Stomach smooth muscle (tissue), 2 donors: ENCODE measurements around the gene MBNL2.

Experiments used
- H3K27ac ChIP-seq: one replicate; pipeline ENCODE4 v1.7.0; 2013; ENCODE audit warnings: mild to moderate bottlenecking, low read length, inconsistent platforms
- H3K27me3 ChIP-seq, 2 donors: one replicate each; pipeline ENCODE4 v1.7.0; 2013; ENCODE audit warnings: low read length in 2 of 2; ENCODE audit not compliant: insufficient read depth in 2 of 2, control insufficient read depth in 1 of 2
- H3K36me3 ChIP-seq, 2 donors: one replicate each; pipeline ENCODE4 v1.7.0; 2013; ENCODE audit warnings: low read length in 2 of 2; ENCODE audit not compliant: control insufficient read depth in 2 of 2, insufficient read depth in 2 of 2
- H3K4me1 ChIP-seq: one replicate; pipeline ENCODE4 v1.7.0; 2013; ENCODE audit warnings: low read length; ENCODE audit not compliant: control insufficient read depth, insufficient read depth
- H3K4me3 ChIP-seq, 2 donors: one replicate each; pipeline ENCODE4 v1.7.0; 2013; ENCODE audit warnings: low read length in 2 of 2
- H3K9ac ChIP-seq, 2 donors: one replicate each; pipeline ENCODE4 v1.7.0; 2013; ENCODE audit warnings: low read length in 2 of 2, mild to moderate bottlenecking in 1 of 2
- H3K9me3 ChIP-seq, 2 donors: one replicate each; pipeline ENCODE4 v1.7.0; 2013; ENCODE audit warnings: low read length in 2 of 2; ENCODE audit not compliant: control insufficient read depth in 2 of 2
- donor health status: healthy.
- donor health status: Pancreatic carcinoma.

MBNL2 gene

GRCh38 chr13:97253581-97254293, 31.6 kb downstream of the MBNL2 start:
- no peak overlapping the region for H3K27ac ChIP-seq
- H3K4me1 ChIP-seq: peaks cover 30% of the 10 kb centered on the region
- no peaks in the 10 kb centered on the region for H3K27me3 ChIP-seq
- H3K9me3 ChIP-seq: no peaks in the 10 kb centered on the region
- H3K9ac ChIP-seq: no peak overlapping the region
- H3K4me3 ChIP-seq: no peak overlapping the region
- H3K36me3 ChIP-seq: no peaks in the 10 kb centered on the region

- Histone ChIP-seq H3K27me3 (no peaks in the 10 kb centered on the region), H3K9me3 (no peaks in the 10 kb centered on the region), H3K9ac (peak overlapping the region in 1 of 2 donors; percentile 39), H3K4me1 (peaks cover 40% of the 10 kb centered on the region), H3K36me3 (no peaks in the 10 kb centered on the region), H3K27ac (no peak overlapping the region), H3K4me3 (no peak overlapping the region)
Measured at GRCh38 chr13:97254816-97255215, 32.7 kb downstream of the MBNL2 start.

- Histone ChIP-seq H3K9me3 (no peaks in the 10 kb centered on the region), H3K27me3 (no peaks in the 10 kb centered on the region), H3K36me3 (no peaks in the 10 kb centered on the region), H3K9ac (peak overlapping the region in 1 of 2 donors; percentile 39), H3K4me1 (peaks cover 44% of the 10 kb centered on the region), H3K4me3 (no peak overlapping the region), H3K27ac (peak overlapping the region; percentile 42)
Measured at GRCh38 chr13:97255515-97256021, 33.4 kb downstream of the MBNL2 start.

- H3K27ac ChIP-seq: no peak overlapping the region
- peaks cover 48% of the 10 kb centered on the region for H3K4me1 ChIP-seq
- no peak overlapping the region for H3K9ac ChIP-seq
- H3K9me3 ChIP-seq: no peaks in the 10 kb centered on the region
- H3K36me3 ChIP-seq: no peaks in the 10 kb centered on the region
- H3K27me3 ChIP-seq: no peaks in the 10 kb centered on the region
- no peak overlapping the region for H3K4me3 ChIP-seq
Measured at GRCh38 chr13:97256343-97256783, 34.2 kb downstream of the MBNL2 start.

GRCh38 chr13:97257228-97257755, 35.2 kb downstream of the MBNL2 start:
- H3K9me3 ChIP-seq: no peaks in the 10 kb centered on the region
- H3K9ac ChIP-seq: no peak overlapping the region
- H3K4me1 ChIP-seq: peaks cover 57% of the 10 kb centered on the region
- no peaks in the 10 kb centered on the region for H3K36me3 ChIP-seq
- H3K4me3 ChIP-seq: no peak overlapping the region
- no peaks in the 10 kb centered on the region for H3K27me3 ChIP-seq
- no peak overlapping the region for H3K27ac ChIP-seq

GRCh38 chr13:97257800-97258799, 36.0 kb downstream of the MBNL2 start:
- no peaks in the 10 kb centered on the region for H3K9me3 ChIP-seq
- H3K27me3 ChIP-seq: no peaks in the 10 kb centered on the region
- no peak overlapping the region for H3K9ac ChIP-seq
- H3K4me1 ChIP-seq: peaks cover 60% of the 10 kb centered on the region
- no peaks in the 10 kb centered on the region for H3K36me3 ChIP-seq
- H3K4me3 ChIP-seq: no peak overlapping the region
- peak overlapping the region; percentile 31 for H3K27ac ChIP-seq

- peaks cover 64% of the 10 kb centered on the region for H3K4me1 ChIP-seq
- peak overlapping the region; percentile 31 for H3K27ac ChIP-seq
- H3K27me3 ChIP-seq: no peaks in the 10 kb centered on the region
- peak overlapping the region in 1 of 2 donors; percentile 22 for H3K4me3 ChIP-seq
- H3K9ac ChIP-seq: no peak overlapping the region
- no peaks in the 10 kb centered on the region for H3K9me3 ChIP-seq
- H3K36me3 ChIP-seq: no peaks in the 10 kb centered on the region
Measured at GRCh38 chr13:97258801-97259200, 36.7 kb downstream of the MBNL2 start.

GRCh38 chr13:97259410-97259797, 37.3 kb downstream of the MBNL2 start:
- Histone ChIP-seq H3K4me3 (peak overlapping the region in 1 of 2 donors; percentile 22), H3K27ac (peak overlapping the region; percentile 31), H3K9ac (no peak overlapping the region), H3K4me1 (peaks cover 64% of the 10 kb centered on the region), H3K27me3 (no peaks in the 10 kb centered on the region), H3K36me3 (no peaks in the 10 kb centered on the region), H3K9me3 (no peaks in the 10 kb centered on the region)

GRCh38 chr13:97259798-97260714, 37.9 kb downstream of the MBNL2 start:
- Histone ChIP-seq H3K36me3 (no peaks in the 10 kb centered on the region), H3K4me3 (peak overlapping the region in 1 of 2 donors; percentile 22), H3K27ac (peak overlapping the region; percentile 67), H3K4me1 (peaks cover 65% of the 10 kb centered on the region), H3K9me3 (no peaks in the 10 kb centered on the region), H3K27me3 (no peaks in the 10 kb centered on the region), H3K9ac (peak overlapping the region in 1 of 2 donors; percentile 21)
